HepG2 (cell line): ENCODE data around the gene KLF16. TPM values are rescaled to one million over a fixed set of nuclear protein-coding genes. Genes with fewer than 3 reads are reported as not detected.

Source experiments
- ATAC-seq: fragments of 200-7000 bp; cut with Tn5 transposase; 3 replicates; pipeline ENCODE4 v1.9.1; 2020; ENCODE audit warnings: mild to moderate bottlenecking, moderate library complexity
- BruUV-seq: library from RNA; stranded (reverse); fragments of 400-500 nt; replicated peaks from 2 replicates; lab custom pipeline; 2021; lab: Mats Ljungman, UMichigan
- CTCF ChIA-PET: fragments of 300-600 bp; formaldehyde crosslinking; extraction: SDS; loops from one replicate; lab custom pipeline; 2021; ENCODE audit warnings: low total read pairs, inconsistent platforms, low intra/inter-chr PET ratio; lab: Yijun Ruan, JAX
- POLR2A ChIA-PET: fragments of 350-600 bp; sonication (Branson Sonifier 250); formaldehyde crosslinking; loops from one replicate; lab custom pipeline; 2020; ENCODE audit warnings: antibody characterized with exemption, inconsistent platforms; lab: Yijun Ruan, JAX
- DNase-seq: peaks from one replicate; pipeline ENCODE4 v3.0.0-alpha.2; 2015; ENCODE audit warnings: low spot score
- FAIRE-seq: peaks from 3 replicates; lab custom pipeline; 2011; peaks lifted over from hg19 to GRCh38; lab: Jason Lieb, UNC
- H2AFZ ChIP-seq: one replicate; pipeline ENCODE4 v1.6.1; 2011; ENCODE audit warnings: low read length, inconsistent platforms
- H3K27ac ChIP-seq: fragments of 300-600 bp; 3 replicates; pipeline ENCODE4 v1.8.0; 2011; ENCODE audit warnings: mixed run types, mild to moderate bottlenecking, mixed read lengths, low read length, inconsistent platforms; ENCODE audit not compliant: insufficient read depth; ENCODE audit errors: extremely low read length
- H3K27me3 ChIP-seq, 2 experiments: fragments of 200-600 bp in 1 of 2; 2 replicates in 1 of 2; 3 replicates in 1 of 2; pipeline versions ENCODE4 v1.6.0 to v1.8.0; 2011; ENCODE audit warnings: low read length in 2 of 2, mild to moderate bottlenecking in 2 of 2, moderate library complexity in 2 of 2, inconsistent platforms in 1 of 2; ENCODE audit not compliant: insufficient read depth in 2 of 2, control insufficient read depth in 1 of 2
- H3K36me3 ChIP-seq, 2 experiments: fragments of 200-600 bp in 1 of 2; replicated peaks in 1 of 2; 2 replicates in 1 of 2; 3 replicates in 1 of 2; pipeline versions ENCODE4 v1.5.1 to v1.8.0; 2011; ENCODE audit warnings: low read length in 2 of 2, inconsistent platforms in 1 of 2; ENCODE audit not compliant: insufficient read depth in 2 of 2, control insufficient read depth in 1 of 2
- H3K4me1 ChIP-seq: 2 replicates; pipeline ENCODE4 v1.5.1; 2012; ENCODE audit warnings: low read length, inconsistent platforms; ENCODE audit not compliant: insufficient read depth
- H3K4me2 ChIP-seq: 2 replicates; pipeline ENCODE4 v1.6.0; 2011; ENCODE audit warnings: low read depth, low read length, inconsistent platforms
- H3K4me3 ChIP-seq, 3 experiments: fragments of 200-600 bp in 1 of 3; sonication (generic), shearing (Covaris generic) in 1 of 3; replicated peaks in 1 of 3; 2 replicates each; pipeline ENCODE4 v1.5.1; 2011 to 2016; ENCODE audit warnings: low read length in 3 of 3, inconsistent platforms in 2 of 3, low read depth in 2 of 3, mild to moderate bottlenecking in 2 of 3, control low read depth in 1 of 3, mixed read lengths in 1 of 3; ENCODE audit not compliant: insufficient read depth in 1 of 3
- H3K79me2 ChIP-seq: one replicate; pipeline ENCODE4 v1.6.1; 2011; ENCODE audit warnings: low read length, inconsistent platforms; ENCODE audit not compliant: insufficient read depth
- H3K9ac ChIP-seq: 2 replicates; pipeline ENCODE4 v1.6.0; 2011; ENCODE audit warnings: mild to moderate bottlenecking, low read depth, low read length, inconsistent platforms; ENCODE audit not compliant: insufficient read depth
- H3K9me3 ChIP-seq: 2 replicates; pipeline ENCODE4 v1.5.1; 2012; ENCODE audit warnings: mild to moderate bottlenecking, low read length
- H4K20me1 ChIP-seq: 2 replicates; pipeline ENCODE4 v1.6.0; 2011; ENCODE audit warnings: inconsistent platforms, mild to moderate bottlenecking, low read length, moderate library complexity; ENCODE audit not compliant: insufficient read depth
- CAMTA2 ChIP-seq: sonication (generic); formaldehyde crosslinking; IDR thresholded peaks from 2 replicates; pipeline ENCODE4 v1.4.0; 2020; ENCODE audit warnings: mild to moderate bottlenecking, missing genetic modification reagents, borderline replicate concordance
- CEBPG ChIP-seq: IDR thresholded peaks from 2 replicates; pipeline ENCODE4 v1.6.1; 2016
- DNMT1 ChIP-seq: sonication (generic); formaldehyde crosslinking; IDR thresholded peaks from 2 replicates; pipeline ENCODE4 v1.5.1; 2020; ENCODE audit warnings: mild to moderate bottlenecking, missing genetic modification reagents
- MAFK ChIP-seq, 2 experiments: IDR thresholded peaks in 1 of 2; conservative IDR thresholded peaks in 1 of 2; 2 replicates each; pipeline ENCODE4 v1.6.1; 2011; ENCODE audit warnings: improper control_type of control experiment in 2 of 2, low read length in 2 of 2
- POLR2G ChIP-seq: fragments of 200-400 bp; formaldehyde crosslinking; IDR thresholded peaks from 2 replicates; pipeline ENCODE4 v1.6.1; 2018; ENCODE audit warnings: mild to moderate bottlenecking, low read depth, low read length, moderate library complexity
- RORA ChIP-seq: sonication (generic); formaldehyde crosslinking; IDR thresholded peaks from 2 replicates; pipeline ENCODE4 v1.5.0; 2020; ENCODE audit warnings: mild to moderate bottlenecking, missing genetic modification reagents, moderate library complexity
- TCF7 ChIP-seq: sonication (generic); IDR thresholded peaks from 2 replicates; pipeline ENCODE4 v1.6.1; 2016; ENCODE audit warnings: antibody characterized with exemption, low read depth
- ZIK1 ChIP-seq: sonication (generic); formaldehyde crosslinking; IDR thresholded peaks from 2 replicates; pipeline ENCODE4 v1.5.0; 2020; ENCODE audit warnings: mild to moderate bottlenecking, low read depth, missing genetic modification reagents, borderline replicate concordance
- ZNF101 ChIP-seq: sonication (generic); formaldehyde crosslinking; IDR thresholded peaks from 2 replicates; pipeline ENCODE4 v1.4.0; 2020; ENCODE audit warnings: mild to moderate bottlenecking, low read depth, missing genetic modification reagents, borderline replicate concordance
- ZNF615 ChIP-seq: sonication (generic); formaldehyde crosslinking; IDR thresholded peaks from 2 replicates; pipeline ENCODE4 v1.5.0; 2020; ENCODE audit warnings: mild to moderate bottlenecking, missing genetic modification reagents, borderline replicate concordance
- WGBS: methylation state at CpG from one replicate; pipeline ENCODE4 v1.1.6; 2017; ENCODE audit warnings: low lambda C conversion rate; 5-methylcytosine and 5-hydroxymethylcytosine counted together
- in situ Hi-C: cut with HindIII; loops from 2 replicates; pipeline ENCODE4 v1.10.0; 2017; ENCODE audit warnings: low pct_unique_long_range_greater_than_20kb; ENCODE audit not compliant: extremely low pct_ligation_motif_present
- intact Hi-C: fragments of 100-400 bp; cut with micrococcal nuclease; formaldehyde crosslinking; loops from one replicate; pipeline ENCODE4 v1.10.0; 2022; ENCODE audit not compliant: unreplicated experiment
- polyA plus RNA-seq, 8 experiments: library from polyadenylated mRNA; depleted of rRNA in 3 of 8; stranded (reverse) in 7 of 8; unstranded in 1 of 8; fragments of >200 nt; fragmentation: Illumina TruSeq in 4 of 8; extraction: Trizol in 4 of 8; gene quantifications; 2 replicates each; pipeline versions ENCODE4 v1.2.1 to v1.2.3, GENCODE V29; 2011 to 2016; ENCODE audit warnings: low read depth in 4 of 8, missing spikeins in 1 of 8, mixed read lengths in 1 of 8; ENCODE audit not compliant: insufficient read depth in 1 of 8
- total RNA-seq, 5 experiments: library from RNA; depleted of rRNA; stranded (reverse); fragments of >200 nt; fragmentation: Illumina TruSeq; extraction: Trizol; gene quantifications; 2 replicates each; pipeline ENCODE4 v1.2.3, GENCODE V29; 2016; ENCODE audit warnings: low read depth in 1 of 5
- TF ChIP-seq, protein P1 (sequence below): sonication (generic); formaldehyde crosslinking; IDR thresholded peaks from 2 replicates; pipeline ENCODE4 v1.5.1; 2020; ENCODE audit warnings: missing genetic modification reagents, mild to moderate bottlenecking, borderline replicate concordance
- TF ChIP-seq, protein P2 (sequence below): IDR thresholded peaks from 2 replicates; pipeline ENCODE4 v1.6.1; 2018; ENCODE audit warnings: missing genetic modification reagents
- TF ChIP-seq, protein P3 (sequence below): sonication (generic); formaldehyde crosslinking; IDR thresholded peaks from 2 replicates; pipeline ENCODE4 v1.5.0; 2020; ENCODE audit warnings: mild to moderate bottlenecking, missing genetic modification reagents
- TF ChIP-seq, protein P4 (sequence below): sonication (generic); formaldehyde crosslinking; IDR thresholded peaks from 2 replicates; pipeline ENCODE4 v1.4.0; 2020; ENCODE audit warnings: missing genetic modification reagents

Gene KLF16
- total and polyA plus RNA-seq, 2 of the 13 experiments (the other 11 are each of a cell fraction or from before 2014, with no cell fraction given) = 3.5 to 6.7 TPM

DNA sequence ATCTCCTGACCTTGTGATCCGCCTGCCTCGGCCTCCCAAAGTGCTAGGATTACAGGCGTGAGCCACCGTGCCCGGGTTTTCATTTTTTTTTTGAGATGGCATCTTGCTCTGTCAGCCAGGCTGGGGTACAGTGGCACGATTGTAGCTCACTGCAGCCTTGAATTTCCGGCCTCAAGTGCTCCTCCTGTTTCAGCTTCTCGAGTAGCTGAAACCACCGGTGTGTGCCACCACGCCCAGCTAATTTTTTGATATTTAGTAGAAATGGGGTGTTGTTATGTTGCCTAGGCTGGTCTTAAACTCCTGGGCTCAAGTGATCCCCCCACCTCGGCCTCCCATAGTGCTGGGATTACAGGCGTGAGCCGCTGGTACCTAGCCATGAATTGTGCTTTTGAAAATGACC lies 47.7 kb upstream of the KLF16 start:
- H3K27ac ChIP-seq = no peak overlapping the region
- POLR2A ChIA-PET = no interaction called here
- ATAC-seq (no peak), DNase-seq (no peak), FAIRE-seq (no peak)
- H3K4me1 ChIP-seq = peaks cover 35% of the 10 kb centered on the region
- H3K4me2 ChIP-seq = no peak overlapping the region
- H3K27me3 ChIP-seq = no peaks in the 10 kb centered on the region; a peak in 1 of 5 replicates
- no peak overlapping the region for H2AFZ ChIP-seq
- no peak overlapping the region for H3K4me3 ChIP-seq
- in situ Hi-C loops (no loop called here), intact Hi-C loops (no loop called here)
- H3K36me3 ChIP-seq = peaks cover 5 to 17% of the 10 kb centered on the region in 2 experiments; a peak in 3 of 5 replicates
- CTCF ChIA-PET = no interaction called here
- H3K9ac ChIP-seq = no peak overlapping the region
- peaks cover 6% of the 10 kb centered on the region; the same call in 1 of the 2 replicates for H4K20me1 ChIP-seq
- no peaks in the 10 kb centered on the region for H3K9me3 ChIP-seq
- WGBS = 95% methylated on average over 13 of the region's 13 CpGs
- BruUV-seq = no TSS peak
- H3K79me2 ChIP-seq = peaks cover 51% of the 10 kb centered on the region
- TF ChIP-seq ZIK1 (CRISPR knock-in tag) (no peak), CEBPG (no peak), MAFK (conservative IDR thresholded peaks at IDR 0.05 in 1 of 2, IDR thresholded peaks at IDR 0.05 in 1 of 2; ENCODE audit: low read length in 2 of 2) (no peak), ZNF101 (CRISPR knock-in tag) (no peak), CAMTA2 (CRISPR knock-in tag) (no peak), POLR2G (no peak), DNMT1 (CRISPR knock-in tag) (no peak), ZNF615 (CRISPR knock-in tag) (no peak), RORA (no peak), TCF7 (no peak)
- TF ChIP-seq, protein P1, sequence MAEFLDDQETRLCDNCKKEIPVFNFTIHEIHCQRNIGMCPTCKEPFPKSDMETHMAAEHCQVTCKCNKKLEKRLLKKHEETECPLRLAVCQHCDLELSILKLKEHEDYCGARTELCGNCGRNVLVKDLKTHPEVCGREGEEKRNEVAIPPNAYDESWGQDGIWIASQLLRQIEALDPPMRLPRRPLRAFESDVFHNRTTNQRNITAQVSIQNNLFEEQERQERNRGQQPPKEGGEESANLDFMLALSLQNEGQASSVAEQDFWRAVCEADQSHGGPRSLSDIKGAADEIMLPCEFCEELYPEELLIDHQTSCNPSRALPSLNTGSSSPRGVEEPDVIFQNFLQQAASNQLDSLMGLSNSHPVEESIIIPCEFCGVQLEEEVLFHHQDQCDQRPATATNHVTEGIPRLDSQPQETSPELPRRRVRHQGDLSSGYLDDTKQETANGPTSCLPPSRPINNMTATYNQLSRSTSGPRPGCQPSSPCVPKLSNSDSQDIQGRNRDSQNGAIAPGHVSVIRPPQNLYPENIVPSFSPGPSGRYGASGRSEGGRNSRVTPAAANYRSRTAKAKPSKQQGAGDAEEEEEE (CRISPR knock-in tag) = no peak
- TF ChIP-seq, protein P2, sequence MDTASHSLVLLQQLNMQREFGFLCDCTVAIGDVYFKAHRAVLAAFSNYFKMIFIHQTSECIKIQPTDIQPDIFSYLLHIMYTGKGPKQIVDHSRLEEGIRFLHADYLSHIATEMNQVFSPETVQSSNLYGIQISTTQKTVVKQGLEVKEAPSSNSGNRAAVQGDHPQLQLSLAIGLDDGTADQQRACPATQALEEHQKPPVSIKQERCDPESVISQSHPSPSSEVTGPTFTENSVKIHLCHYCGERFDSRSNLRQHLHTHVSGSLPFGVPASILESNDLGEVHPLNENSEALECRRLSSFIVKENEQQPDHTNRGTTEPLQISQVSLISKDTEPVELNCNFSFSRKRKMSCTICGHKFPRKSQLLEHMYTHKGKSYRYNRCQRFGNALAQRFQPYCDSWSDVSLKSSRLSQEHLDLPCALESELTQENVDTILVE (CRISPR knock-in tag) = no peak
- TF ChIP-seq, protein P3, sequence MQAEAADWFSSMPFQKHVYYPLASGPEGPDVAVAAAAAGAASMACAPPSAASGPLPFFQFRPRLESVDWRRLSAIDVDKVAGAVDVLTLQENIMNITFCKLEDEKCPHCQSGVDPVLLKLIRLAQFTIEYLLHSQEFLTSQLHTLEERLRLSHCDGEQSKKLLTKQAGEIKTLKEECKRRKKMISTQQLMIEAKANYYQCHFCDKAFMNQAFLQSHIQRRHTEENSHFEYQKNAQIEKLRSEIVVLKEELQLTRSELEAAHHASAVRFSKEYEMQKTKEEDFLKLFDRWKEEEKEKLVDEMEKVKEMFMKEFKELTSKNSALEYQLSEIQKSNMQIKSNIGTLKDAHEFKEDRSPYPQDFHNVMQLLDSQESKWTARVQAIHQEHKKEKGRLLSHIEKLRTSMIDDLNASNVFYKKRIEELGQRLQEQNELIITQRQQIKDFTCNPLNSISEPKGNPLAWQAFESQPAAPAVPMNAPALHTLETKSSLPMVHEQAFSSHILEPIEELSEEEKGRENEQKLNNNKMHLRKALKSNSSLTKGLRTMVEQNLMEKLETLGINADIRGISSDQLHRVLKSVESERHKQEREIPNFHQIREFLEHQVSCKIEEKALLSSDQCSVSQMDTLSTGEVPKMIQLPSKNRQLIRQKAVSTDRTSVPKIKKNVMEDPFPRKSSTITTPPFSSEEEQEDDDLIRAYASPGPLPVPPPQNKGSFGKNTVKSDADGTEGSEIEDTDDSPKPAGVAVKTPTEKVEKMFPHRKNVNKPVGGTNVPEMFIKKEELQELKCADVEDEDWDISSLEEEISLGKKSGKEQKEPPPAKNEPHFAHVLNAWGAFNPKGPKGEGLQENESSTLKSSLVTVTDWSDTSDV (CRISPR knock-in tag) = no peak
- TF ChIP-seq, protein P4, sequence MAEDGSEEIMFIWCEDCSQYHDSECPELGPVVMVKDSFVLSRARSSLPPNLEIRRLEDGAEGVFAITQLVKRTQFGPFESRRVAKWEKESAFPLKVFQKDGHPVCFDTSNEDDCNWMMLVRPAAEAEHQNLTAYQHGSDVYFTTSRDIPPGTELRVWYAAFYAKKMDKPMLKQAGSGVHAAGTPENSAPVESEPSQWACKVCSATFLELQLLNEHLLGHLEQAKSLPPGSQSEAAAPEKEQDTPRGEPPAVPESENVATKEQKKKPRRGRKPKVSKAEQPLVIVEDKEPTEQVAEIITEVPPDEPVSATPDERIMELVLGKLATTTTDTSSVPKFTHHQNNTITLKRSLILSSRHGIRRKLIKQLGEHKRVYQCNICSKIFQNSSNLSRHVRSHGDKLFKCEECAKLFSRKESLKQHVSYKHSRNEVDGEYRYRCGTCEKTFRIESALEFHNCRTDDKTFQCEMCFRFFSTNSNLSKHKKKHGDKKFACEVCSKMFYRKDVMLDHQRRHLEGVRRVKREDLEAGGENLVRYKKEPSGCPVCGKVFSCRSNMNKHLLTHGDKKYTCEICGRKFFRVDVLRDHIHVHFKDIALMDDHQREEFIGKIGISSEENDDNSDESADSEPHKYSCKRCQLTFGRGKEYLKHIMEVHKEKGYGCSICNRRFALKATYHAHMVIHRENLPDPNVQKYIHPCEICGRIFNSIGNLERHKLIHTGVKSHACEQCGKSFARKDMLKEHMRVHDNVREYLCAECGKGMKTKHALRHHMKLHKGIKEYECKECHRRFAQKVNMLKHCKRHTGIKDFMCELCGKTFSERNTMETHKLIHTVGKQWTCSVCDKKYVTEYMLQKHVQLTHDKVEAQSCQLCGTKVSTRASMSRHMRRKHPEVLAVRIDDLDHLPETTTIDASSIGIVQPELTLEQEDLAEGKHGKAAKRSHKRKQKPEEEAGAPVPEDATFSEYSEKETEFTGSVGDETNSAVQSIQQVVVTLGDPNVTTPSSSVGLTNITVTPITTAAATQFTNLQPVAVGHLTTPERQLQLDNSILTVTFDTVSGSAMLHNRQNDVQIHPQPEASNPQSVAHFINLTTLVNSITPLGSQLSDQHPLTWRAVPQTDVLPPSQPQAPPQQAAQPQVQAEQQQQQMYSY (CRISPR knock-in tag) = no peak
